HTERT RPE-1 (cell line): Measurements from ENCODE around the gene MYL7.

Experiments used
- in situ Hi-C: fragments of 300-500 bp; cut with MboI; formaldehyde crosslinking; loops from 4 replicates; pipeline ENCODE4 v1.14.3; 2020; ENCODE audit warnings: low sequenced_read_pairs

MYL7 gene

GRCh38 chr7:44112997-44113763 is 28.0 kb downstream of the MYL7 start:
- in situ Hi-C loops, result no loop called here

DNA sequence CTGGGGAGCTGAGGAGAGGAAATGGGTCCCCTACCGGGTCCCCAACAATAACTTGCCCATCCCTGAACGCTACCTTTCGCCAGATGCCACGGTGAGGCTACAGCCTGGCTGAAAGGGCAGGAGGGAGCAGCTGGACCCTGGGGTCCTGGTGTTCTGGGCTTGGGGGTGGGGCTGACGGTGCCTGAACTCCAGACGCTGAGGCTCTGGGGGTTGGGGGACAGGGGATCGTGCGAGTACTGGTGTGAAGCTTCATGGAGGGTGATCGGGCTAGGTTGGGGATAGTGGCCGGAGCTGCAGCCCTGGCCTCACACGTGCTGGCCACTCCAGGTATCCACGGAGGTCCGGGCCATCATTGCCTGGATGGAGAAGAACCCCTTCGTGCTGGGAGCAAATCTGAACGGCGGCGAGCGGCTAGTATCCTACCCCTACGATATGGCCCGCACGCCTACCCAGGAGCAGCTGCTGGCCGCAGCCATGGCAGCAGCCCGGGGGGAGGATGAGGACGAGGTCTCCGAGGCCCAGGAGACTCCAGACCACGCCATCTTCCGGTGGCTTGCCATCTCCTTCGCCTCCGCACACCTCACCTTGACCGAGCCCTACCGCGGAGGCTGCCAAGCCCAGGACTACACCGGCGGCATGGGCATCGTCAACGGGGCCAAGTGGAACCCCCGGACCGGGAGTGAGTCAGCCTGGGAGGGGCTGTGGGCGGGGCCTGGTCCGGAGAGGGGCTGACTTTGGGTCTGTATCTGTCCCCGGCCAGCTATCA is 28.7 kb downstream of the MYL7 start:
- in situ Hi-C loops, result no loop called here

- in situ Hi-C loops, result no loop called here
These were observed 29.4 kb downstream of the MYL7 start for GRCh38 chr7:44111761-44112160.

DNA sequence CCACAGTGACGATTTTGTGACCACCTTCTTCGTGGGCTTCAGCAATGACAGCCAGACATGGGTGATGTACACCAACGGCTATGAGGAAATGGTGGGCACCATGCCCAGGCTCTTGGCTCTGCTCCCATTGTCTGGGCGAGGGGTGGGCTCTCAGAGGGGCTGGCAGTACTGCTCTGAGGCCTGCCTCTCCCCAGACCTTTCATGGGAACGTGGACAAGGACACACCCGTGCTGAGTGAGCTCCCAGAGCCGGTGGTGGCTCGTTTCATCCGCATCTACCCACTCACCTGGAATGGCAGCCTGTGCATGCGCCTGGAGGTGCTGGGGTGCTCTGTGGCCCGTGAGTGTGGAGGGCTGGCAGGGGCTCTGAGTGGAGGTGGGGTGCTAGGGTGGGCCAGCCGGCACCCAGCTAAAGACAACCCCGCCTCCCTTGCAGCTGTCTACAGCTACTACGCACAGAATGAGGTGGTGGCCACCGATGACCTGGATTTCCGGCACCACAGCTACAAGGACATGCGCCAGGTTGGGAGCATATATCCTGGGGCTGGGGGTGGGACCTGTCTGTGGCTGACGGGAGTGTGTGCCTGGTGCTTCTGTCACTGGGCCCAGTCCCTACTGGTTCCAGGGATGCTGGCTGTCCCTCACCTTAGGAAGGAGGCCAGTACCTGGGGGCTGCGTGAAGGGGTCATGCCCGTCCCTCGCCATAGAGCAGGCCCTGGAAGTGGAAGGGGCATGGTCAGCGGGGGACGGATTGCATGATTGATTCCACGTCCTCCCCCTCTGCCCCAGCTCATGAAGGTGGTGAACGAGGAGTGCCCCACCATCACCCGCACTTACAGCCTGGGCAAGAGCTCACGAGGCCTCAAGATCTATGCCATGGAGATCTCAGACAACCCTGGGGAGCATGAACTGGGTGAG is 30.2 kb downstream of the MYL7 start:
- in situ Hi-C loops, result no loop called here

DNA sequence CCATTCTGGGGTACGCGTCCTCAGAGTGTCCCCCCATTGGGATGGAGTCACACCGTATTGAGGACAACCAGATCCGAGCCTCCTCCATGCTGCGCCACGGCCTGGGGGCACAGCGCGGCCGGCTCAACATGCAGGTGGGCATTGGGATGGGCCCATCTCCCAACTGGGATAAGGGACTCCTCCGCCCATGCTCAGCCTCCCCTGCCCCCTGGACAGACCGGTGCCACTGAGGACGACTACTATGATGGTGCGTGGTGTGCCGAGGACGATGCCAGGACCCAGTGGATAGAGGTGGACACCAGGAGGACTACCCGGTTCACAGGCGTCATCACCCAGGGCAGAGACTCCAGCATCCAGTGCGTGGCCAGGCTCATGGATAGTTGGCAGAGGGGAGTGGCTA is 31.1 kb downstream of the MYL7 start:
- in situ Hi-C loops, result no loop called here

- in situ Hi-C loops, result no loop called here
These were observed 32.1 kb downstream of the MYL7 start for GRCh38 chr7:44108768-44109750.

- in situ Hi-C loops, result no loop called here
These were observed 33.0 kb downstream of the MYL7 start for GRCh38 chr7:44107961-44108767.

- in situ Hi-C loops, result no loop called here
These were observed 33.8 kb downstream of the MYL7 start for GRCh38 chr7:44107116-44107960.

DNA sequence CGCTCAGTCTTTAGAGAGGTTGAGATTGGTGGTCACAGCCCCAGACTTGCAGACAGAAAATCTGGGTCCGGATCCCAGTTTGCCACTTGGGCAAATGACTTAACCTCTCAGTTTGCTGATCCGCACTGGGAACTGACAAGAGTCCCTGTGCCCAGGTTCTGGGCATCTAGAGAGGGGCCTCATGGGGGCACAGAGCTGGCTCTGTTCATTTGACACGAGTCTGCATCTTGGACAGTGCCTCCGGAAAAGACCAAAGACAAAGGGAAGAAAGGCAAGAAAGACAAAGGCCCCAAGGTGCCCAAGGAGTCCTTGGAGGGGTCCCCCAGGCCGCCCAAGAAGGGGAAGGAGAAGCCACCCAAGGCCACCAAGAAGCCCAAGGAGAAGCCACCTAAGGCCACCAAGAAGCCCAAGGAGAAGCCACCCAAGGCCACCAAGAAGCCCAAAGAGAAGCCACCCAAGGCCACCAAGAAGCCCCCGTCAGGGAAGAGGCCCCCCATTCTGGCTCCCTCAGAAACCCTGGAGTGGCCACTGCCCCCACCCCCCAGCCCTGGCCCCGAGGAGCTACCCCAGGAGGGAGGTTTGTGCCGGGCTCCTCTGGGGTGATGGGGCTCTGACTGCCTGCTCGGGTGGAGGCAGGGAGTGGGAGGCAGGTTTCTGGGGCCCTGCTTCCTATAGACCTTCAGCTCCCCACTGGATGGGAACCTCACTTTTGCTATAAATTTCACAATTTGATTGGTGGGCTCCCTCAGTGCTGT is 34.6 kb downstream of the MYL7 start:
- in situ Hi-C loops, result no loop called here

DNA sequence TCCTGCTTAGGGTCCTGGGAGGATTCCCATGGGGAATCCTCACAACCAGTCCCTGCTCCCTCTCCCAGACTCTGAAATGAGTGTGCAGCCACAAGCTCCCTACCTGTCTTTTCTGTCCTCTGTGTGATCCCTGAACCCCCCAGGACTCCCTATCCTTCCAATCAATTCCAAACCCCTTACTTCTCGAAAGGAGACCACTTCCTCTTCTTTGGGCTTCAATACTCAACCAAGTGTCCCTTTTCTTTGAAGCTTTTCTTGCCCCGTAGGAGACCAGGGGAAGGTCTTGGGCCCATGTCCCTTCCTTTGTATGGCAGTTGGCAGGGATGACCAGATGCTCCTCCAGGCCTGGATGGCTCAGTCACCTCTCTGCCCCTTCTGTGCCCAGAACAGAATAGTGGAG is 35.3 kb downstream of the MYL7 start:
- in situ Hi-C loops, result no loop called here

GRCh38 chr7:44104860-44105771 is 36.0 kb downstream of the MYL7 start:
- in situ Hi-C loops, result no loop called here

DNA sequence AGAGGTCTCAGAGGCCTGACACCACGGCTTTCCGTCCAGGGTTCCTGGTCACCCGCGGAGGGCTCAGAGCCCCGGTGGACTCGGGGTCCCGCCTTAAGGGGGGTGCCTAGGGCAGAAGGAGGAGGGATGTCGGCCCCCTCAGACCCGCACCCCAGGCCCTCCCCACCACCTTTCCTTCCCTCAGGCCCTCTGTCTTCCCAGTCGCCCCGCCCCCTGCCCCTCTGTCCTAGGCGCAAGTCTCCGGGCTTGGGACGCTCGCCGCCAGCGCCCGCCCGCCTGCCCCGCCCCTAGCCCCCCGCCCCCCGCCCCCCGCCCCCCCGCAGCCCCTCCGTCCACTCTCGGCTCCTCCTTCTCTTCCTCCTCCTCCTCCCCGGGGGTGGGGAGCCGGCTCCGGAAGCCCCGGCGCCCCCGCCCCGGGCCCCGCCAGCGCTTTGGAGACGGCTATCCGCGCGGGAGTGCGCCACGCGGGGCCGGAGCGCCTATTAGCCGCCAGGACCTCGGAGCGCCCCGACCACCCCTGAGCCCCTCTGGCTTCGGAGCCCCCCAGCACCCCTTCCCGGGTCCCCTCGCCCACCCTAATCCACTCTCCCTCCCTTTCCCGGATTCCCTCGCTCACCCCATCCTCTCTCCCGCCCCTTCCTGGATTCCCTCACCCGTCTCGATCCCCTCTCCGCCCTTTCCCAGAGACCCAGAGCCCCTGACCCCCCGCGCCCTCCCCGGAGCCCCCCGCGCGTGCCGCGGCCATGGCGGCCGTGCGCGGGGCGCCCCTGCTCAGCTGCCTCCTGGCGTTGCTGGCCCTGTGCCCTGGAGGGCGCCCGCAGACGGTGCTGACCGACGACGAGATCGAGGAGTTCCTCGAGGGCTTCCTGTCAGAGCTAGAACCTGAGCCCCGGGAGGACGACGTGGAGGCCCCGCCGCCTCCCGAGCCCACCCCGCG is 36.9 kb downstream of the MYL7 start, which contains the start of gene AEBP1:
Gene AEBP1 (plus strand): TSS at position 423 of the 937 bp plus-strand sequence. CDS start 321 bp downstream, at position 744.
- in situ Hi-C loops, result no loop called here

- in situ Hi-C loops, result no loop called here
These were observed 37.6 kb downstream of the MYL7 start for GRCh38 chr7:44103566-44103922.

DNA sequence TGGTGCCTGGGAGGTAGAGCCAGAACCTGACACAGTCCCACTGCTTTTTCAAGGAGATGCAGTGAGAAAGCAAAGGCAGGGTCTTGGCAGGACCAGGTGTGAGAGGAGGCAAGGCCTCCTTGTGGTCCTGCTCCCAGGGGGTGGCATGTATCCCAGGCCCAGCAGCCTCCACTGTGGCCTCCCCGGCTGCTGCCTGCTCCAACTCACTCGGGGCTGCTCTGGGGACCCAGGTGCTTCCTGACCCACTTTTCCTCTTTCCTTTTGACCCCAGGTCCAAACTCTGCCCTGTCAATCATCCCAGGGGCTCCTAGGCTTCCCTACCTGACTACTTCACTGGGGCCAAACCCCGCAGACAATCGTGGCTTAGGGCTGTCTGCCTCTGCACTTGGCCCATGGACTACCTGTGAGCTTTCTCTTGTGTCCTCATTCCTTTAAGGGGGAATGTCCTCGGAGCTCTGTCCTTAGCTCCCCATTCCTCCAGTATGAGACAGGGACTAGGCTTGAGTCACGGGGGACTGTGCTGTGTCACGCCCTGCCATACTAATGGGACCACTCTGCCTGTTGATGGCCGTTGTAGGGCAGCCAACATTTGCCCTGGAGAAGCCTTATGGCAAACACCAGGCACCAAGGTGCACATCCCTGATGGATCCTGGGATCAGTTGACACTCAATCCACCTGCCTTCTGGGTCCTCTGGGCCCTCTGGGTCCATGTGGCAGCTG is 38.1 kb downstream of the MYL7 start:
- in situ Hi-C loops, result no loop called here
